Dedifferentiated amniotic fluid mesenchymal stem cell (primary cell): Measurements from ENCODE around the gene TMCC2.

ENCODE experiments used
- DNase-seq: peaks from one replicate; pipeline ENCODE4 v3.0.0-alpha.2; 2016; ENCODE audit errors: extremely low spot score

Gene TMCC2

GRCh38 chr1:205301842-205302588, 74.3 kb downstream of the TMCC2 start:
- no peak for DNase-seq

GRCh38 chr1:205303247-205303888, 75.6 kb downstream of the TMCC2 start:
- no peak for DNase-seq

- no peak for DNase-seq
These were observed 76.4 kb downstream of the TMCC2 start for GRCh38 chr1:205304046-205304694.

- no peak for DNase-seq
These were observed 76.9 kb downstream of the TMCC2 start for GRCh38 chr1:205304695-205305070.

GRCh38 chr1:205306929-205307566, 79.3 kb downstream of the TMCC2 start:
- DNase-seq, result no peak

- DNase-seq, result no peak
These were observed 82.0 kb downstream of the TMCC2 start for GRCh38 chr1:205309741-205310140.

- no peak for DNase-seq
These were observed 83.4 kb downstream of the TMCC2 start for GRCh38 chr1:205310976-205311704.

- DNase-seq, result no peak
These were observed 85.3 kb downstream of the TMCC2 start for GRCh38 chr1:205312866-205313562.

GRCh38 chr1:205313563-205314308, 86.0 kb downstream of the TMCC2 start:
- DNase-seq, result peak; percentile 52

GRCh38 chr1:205315008-205315618, 87.4 kb downstream of the TMCC2 start:
- DNase-seq, result no peak

- no peak for DNase-seq
These were observed 88.4 kb downstream of the TMCC2 start for GRCh38 chr1:205316161-205316566.

- no peak for DNase-seq
These were observed 89.7 kb downstream of the TMCC2 start for GRCh38 chr1:205317311-205317917.

GRCh38 chr1:205318231-205318991, 90.7 kb downstream of the TMCC2 start:
- no peak for DNase-seq

GRCh38 chr1:205319081-205320018, 91.6 kb downstream of the TMCC2 start:
- no peak for DNase-seq

GRCh38 chr1:205321162-205321958, 93.6 kb downstream of the TMCC2 start, which contains the start of gene NUAK2:
Gene NUAK2 (minus strand): TSS chr1:205321745. CDS start chr1:205321628, 117 bp downstream.
- peak; percentile 79 for DNase-seq

- no peak for DNase-seq
These were observed 94.2 kb downstream of the TMCC2 start for GRCh38 chr1:205321959-205322283.
